ENCODE measurements around the gene UBASH3B.

DNA sequence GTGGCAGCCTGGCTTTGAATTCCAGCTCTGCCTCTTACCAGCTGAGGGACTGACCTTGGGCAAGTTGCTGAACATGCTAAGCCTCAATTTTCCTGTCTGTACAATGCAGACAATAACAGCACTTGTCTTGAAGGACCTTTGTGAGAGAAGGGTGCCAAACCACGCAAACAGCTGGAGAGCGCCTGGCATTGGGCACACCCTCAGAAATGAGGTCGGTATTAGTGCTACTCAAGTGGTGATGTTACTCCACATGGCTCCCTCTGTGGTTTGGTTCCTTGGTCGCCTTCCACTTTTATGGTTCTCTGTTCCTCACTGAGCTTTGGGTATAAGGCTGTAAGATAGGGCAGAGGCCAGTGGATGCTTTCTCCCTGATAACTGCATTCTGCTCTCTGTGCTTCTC lies 8.2 kb downstream of the UBASH3B start:
- TF ChIP-seq, protein P1, sequence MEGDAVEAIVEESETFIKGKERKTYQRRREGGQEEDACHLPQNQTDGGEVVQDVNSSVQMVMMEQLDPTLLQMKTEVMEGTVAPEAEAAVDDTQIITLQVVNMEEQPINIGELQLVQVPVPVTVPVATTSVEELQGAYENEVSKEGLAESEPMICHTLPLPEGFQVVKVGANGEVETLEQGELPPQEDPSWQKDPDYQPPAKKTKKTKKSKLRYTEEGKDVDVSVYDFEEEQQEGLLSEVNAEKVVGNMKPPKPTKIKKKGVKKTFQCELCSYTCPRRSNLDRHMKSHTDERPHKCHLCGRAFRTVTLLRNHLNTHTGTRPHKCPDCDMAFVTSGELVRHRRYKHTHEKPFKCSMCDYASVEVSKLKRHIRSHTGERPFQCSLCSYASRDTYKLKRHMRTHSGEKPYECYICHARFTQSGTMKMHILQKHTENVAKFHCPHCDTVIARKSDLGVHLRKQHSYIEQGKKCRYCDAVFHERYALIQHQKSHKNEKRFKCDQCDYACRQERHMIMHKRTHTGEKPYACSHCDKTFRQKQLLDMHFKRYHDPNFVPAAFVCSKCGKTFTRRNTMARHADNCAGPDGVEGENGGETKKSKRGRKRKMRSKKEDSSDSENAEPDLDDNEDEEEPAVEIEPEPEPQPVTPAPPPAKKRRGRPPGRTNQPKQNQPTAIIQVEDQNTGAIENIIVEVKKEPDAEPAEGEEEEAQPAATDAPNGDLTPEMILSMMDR (conservative IDR thresholded peaks at IDR 0.05 in 1 of 2, IDR thresholded peaks at IDR 0.05 in 1 of 2; ENCODE audit: extremely low read depth in 1 of 2, insufficient read depth in 1 of 2, low read depth in 1 of 2, low read length in 2 of 2): no peak
- TF ChIP-seq EZH2 (IDR thresholded peaks at IDR 0.05; ENCODE audit: borderline replicate concordance, low read length): no peak
